Brain microvascular endothelial cell (primary cell): ENCODE measurements around the gene COL21A1.

ENCODE experiments used
- DNase-seq: peaks from one replicate; pipeline ENCODE4 v3.0.0-alpha.2; 2020
- H3K27ac ChIP-seq: fragments of 250-450 bp; sonication (Bioruptor Pico); 2 replicates; pipeline ENCODE4 v1.5.1; 2020; ENCODE audit warnings: mild to moderate bottlenecking, moderate library complexity
- H3K27me3 ChIP-seq: fragments of 250-450 bp; sonication (Bioruptor Pico); replicated peaks from 2 replicates; pipeline ENCODE4 v1.5.1; 2020; ENCODE audit warnings: mild to moderate bottlenecking
- H3K36me3 ChIP-seq: fragments of 250-450 bp; sonication (Bioruptor Pico); replicated peaks from 2 replicates; pipeline ENCODE4 v1.5.1; 2020; ENCODE audit warnings: mild to moderate bottlenecking
- H3K4me3 ChIP-seq: 2 replicates; pipeline ENCODE4 v1.5.1; 2011; ENCODE audit warnings: low read depth, mild to moderate bottlenecking, control low read depth, low read length, moderate library complexity
- CTCF ChIP-seq: IDR thresholded peaks from 2 replicates; pipeline ENCODE4 v1.5.1; 2011; ENCODE audit warnings: low read depth, mild to moderate bottlenecking, moderate library complexity, low read length, control low read depth, inconsistent platforms; ENCODE audit errors: missing control alignments
- in situ Hi-C: cut with HindIII; loops from 2 replicates; pipeline ENCODE4 v1.10.0; 2017; ENCODE audit warnings: low sequenced_read_pairs, low pct_ligation_motif_present

COL21A1 gene

GRCh38 chr6:56199956-56200355 is 47.4 kb downstream of the COL21A1 start:
- Histone ChIP-seq H3K4me3 (no peak overlapping the region), H3K36me3 (no peaks in the 10 kb centered on the region), H3K27ac (no peak overlapping the region), H3K27me3 (no peaks in the 10 kb centered on the region)
- in situ Hi-C loops = no loop called here
- TF ChIP-seq CTCF = no peak
- peak; percentile 56 for DNase-seq

- H3K4me3 ChIP-seq = no peak overlapping the region
- DNase-seq = peak; percentile 41
- no peaks in the 10 kb centered on the region for H3K36me3 ChIP-seq
- H3K27me3 ChIP-seq = no peaks in the 10 kb centered on the region
- in situ Hi-C loops = no loop called here
- no peak overlapping the region for H3K27ac ChIP-seq
- TF ChIP-seq CTCF = no peak
These were observed 53.5 kb downstream of the COL21A1 start for GRCh38 chr6:56193846-56194245.

- Histone ChIP-seq H3K36me3 (no peaks in the 10 kb centered on the region), H3K27ac (no peak overlapping the region), H3K27me3 (no peaks in the 10 kb centered on the region), H3K4me3 (no peak overlapping the region)
- in situ Hi-C loops = no loop called here
- no peak for DNase-seq
- no peak for TF ChIP-seq CTCF
These were observed 59.0 kb downstream of the COL21A1 start for GRCh38 chr6:56188429-56188828.

GRCh38 chr6:56187686-56188085 is 59.7 kb downstream of the COL21A1 start:
- no peaks in the 10 kb centered on the region for H3K36me3 ChIP-seq
- TF ChIP-seq CTCF = no peak
- no peak overlapping the region for H3K4me3 ChIP-seq
- no peaks in the 10 kb centered on the region for H3K27me3 ChIP-seq
- DNase-seq = no peak
- in situ Hi-C loops = no loop called here
- H3K27ac ChIP-seq = no peak overlapping the region

- DNase-seq = no peak
- no peak overlapping the region for H3K4me3 ChIP-seq
- no peak for TF ChIP-seq CTCF
- no peak overlapping the region for H3K27ac ChIP-seq
- no peaks in the 10 kb centered on the region for H3K27me3 ChIP-seq
- in situ Hi-C loops = no loop called here
- no peaks in the 10 kb centered on the region for H3K36me3 ChIP-seq
These were observed 70.6 kb downstream of the COL21A1 start for GRCh38 chr6:56176741-56177140.

GRCh38 chr6:56173228-56173627 is 74.2 kb downstream of the COL21A1 start:
- Histone ChIP-seq H3K36me3 (no peaks in the 10 kb centered on the region), H3K27me3 (no peaks in the 10 kb centered on the region), H3K4me3 (no peak overlapping the region), H3K27ac (no peak overlapping the region)
- TF ChIP-seq CTCF = no peak
- no peak for DNase-seq
- in situ Hi-C loops = no loop called here
